GM04503 (cell line): ENCODE data around the gene FNBP1.
"Not testable (repeated sequence)": the region's sequence is repeated elsewhere in the genome, so short reads cannot be mapped to it uniquely, and the experiment has no call there.

Experiments
- DNase-seq: peaks from one replicate; pipeline ENCODE4 v3.0.0-alpha.2; 2012; ENCODE audit warnings: low read depth

FNBP1 gene

GRCh38 chr9:130021842-130022241 lies 21.1 kb downstream of the FNBP1 start:
- DNase-seq: not testable (repeated sequence)

- no peak for DNase-seq
These were observed 21.9 kb downstream of the FNBP1 start for GRCh38 chr9:130021123-130021522.

GRCh38 chr9:130020618-130021017 lies 22.4 kb downstream of the FNBP1 start:
- DNase-seq: no peak

GRCh38 chr9:130018265-130018664 lies 24.7 kb downstream of the FNBP1 start:
- no peak for DNase-seq

- DNase-seq: not testable (repeated sequence)
These were observed 25.5 kb downstream of the FNBP1 start for GRCh38 chr9:130017510-130017909.

GRCh38 chr9:130017076-130017475 lies 25.9 kb downstream of the FNBP1 start:
- DNase-seq: no peak

- no peak for DNase-seq
These were observed 27.5 kb downstream of the FNBP1 start for GRCh38 chr9:130015353-130016019.

GRCh38 chr9:130013326-130013725 lies 29.7 kb downstream of the FNBP1 start:
- no peak for DNase-seq

- no peak for DNase-seq
These were observed 32.6 kb downstream of the FNBP1 start for GRCh38 chr9:130010151-130010988.

GRCh38 chr9:130009546-130009945 lies 33.4 kb downstream of the FNBP1 start:
- not testable (repeated sequence) for DNase-seq

- DNase-seq: no peak
These were observed 34.5 kb downstream of the FNBP1 start for GRCh38 chr9:130008538-130008937.

- DNase-seq: not testable (repeated sequence)
These were observed 36.0 kb downstream of the FNBP1 start for GRCh38 chr9:130006952-130007351.

- DNase-seq: no peak
These were observed 38.9 kb downstream of the FNBP1 start for GRCh38 chr9:130003943-130004552.

GRCh38 chr9:130002320-130002719 lies 40.7 kb downstream of the FNBP1 start:
- DNase-seq: no peak

- DNase-seq: no peak
These were observed 41.8 kb downstream of the FNBP1 start for GRCh38 chr9:130001190-130001589.

GRCh38 chr9:129999141-129999510 lies 43.9 kb downstream of the FNBP1 start:
- DNase-seq: no peak

GRCh38 chr9:129998491-129999140 lies 44.4 kb downstream of the FNBP1 start:
- DNase-seq: no peak

GRCh38 chr9:129997706-129998105 lies 45.3 kb downstream of the FNBP1 start:
- DNase-seq: not testable (repeated sequence)

GRCh38 chr9:129996161-129996830 lies 46.7 kb downstream of the FNBP1 start:
- no peak for DNase-seq

GRCh38 chr9:129995409-129996160 lies 47.4 kb downstream of the FNBP1 start:
- DNase-seq: no peak

- no peak for DNase-seq
These were observed 48.1 kb downstream of the FNBP1 start for GRCh38 chr9:129994882-129995281.
